ENCODE measurements around the gene AIP. TPM values are rescaled to one million over a fixed set of nuclear protein-coding genes. Genes with fewer than 3 reads are reported as not detected.
A peak's percentile ranks its signal among the peaks of the same experiment; 100 is the strongest.

AIP gene
- 10 to 100 TPM; 72.2 to 95.8 (median 88.1) TPM for total RNA-seq
- polyA plus RNA-seq = 100 to 1,000 TPM; 135 to 146 (median 141) TPM
- long read RNA-seq, donor 1, transcript AIP-201 (6 exons, 1,221 nt) = major isoform, 26 of 78 reads
- long read RNA-seq, donor 1, partial matches to known transcripts = 52 of 78 reads
- long read RNA-seq, donor 1, other reads (novel, unspliced or antisense) = 0 of 78 reads
- long read RNA-seq, donor 2, transcript AIP-201 (6 exons, 1,221 nt) = major isoform, 28 of 28 reads
- long read RNA-seq, donor 2, partial matches to known transcripts = 0 of 28 reads
- long read RNA-seq, donor 2, other reads (novel, unspliced or antisense) = 0 of 28 reads

DNA sequence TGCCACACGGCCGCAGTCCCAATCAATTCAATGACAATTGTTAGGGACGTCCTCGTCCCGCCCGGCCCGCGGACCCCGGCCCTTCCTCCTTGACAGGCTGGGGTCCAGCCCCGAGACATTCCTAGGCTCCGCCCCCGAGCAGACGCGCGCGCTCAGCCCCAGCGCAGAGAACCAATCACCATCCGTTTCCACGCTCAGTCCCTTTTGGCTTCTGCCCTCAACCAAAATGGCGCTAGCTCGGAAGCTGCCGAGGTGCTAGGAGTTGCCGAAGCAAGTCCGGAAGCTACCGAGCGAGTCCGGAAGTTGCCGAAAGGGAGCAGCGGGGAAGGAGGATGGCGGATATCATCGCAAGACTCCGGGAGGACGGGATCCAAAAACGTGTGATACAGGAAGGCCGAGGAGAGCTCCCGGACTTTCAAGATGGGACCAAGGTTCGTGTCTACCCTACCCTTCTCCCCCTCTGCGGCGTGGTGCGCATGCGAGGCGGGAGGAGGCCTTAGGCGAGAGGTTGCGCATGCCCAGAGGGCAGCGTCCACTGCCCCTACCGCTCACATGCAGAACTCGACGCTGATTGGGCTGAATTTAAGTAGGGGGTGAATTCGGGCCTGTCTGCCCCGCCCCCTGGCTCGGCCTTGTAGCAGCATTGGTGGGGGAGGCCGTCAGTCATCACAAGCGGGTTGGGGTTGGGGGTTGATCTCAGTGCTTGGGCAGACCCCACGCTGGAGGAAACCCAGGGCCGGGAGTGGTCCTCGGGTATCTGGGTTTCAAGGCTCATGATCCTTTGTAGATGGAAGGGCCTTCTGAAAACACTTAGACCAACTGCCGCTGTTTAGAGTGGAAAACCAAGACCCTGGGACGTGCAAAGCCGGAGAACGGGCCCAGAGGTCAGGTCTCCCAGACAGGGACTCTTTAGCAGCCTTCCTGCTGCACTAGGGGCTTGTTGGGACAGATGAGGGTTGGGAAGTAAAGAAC, at the start of gene AIP:
Gene AIP (plus strand): TSS at position 200 of the 972 bp plus-strand sequence. CDS start 133 bp downstream, at position 333.
- Histone ChIP-seq H3K9me3 (no peaks in the 10 kb centered on the region), H3K36me3 (peaks cover 0 to 17% (median 13%) of the 10 kb centered on the region in 6 donors), H3K4me3 (peak within 1 kb of the TSS; percentile 49 to 81 (median 53)), H3K4me1 (peaks cover 31 to 61% (median 52%) of the 10 kb centered on the region in 6 donors), H3K27me3 (replicated peaks in 1 of 7) (no peaks in the 10 kb centered on the region), H3K27ac (peak within 1 kb of the TSS; percentile 91 to 97 (median 92))
- WGBS, 5 donors = 8 to 10% (median 10%) methylated on average over 56 to 60 of the region's 60 CpGs
- peak; percentile 98 for DNase-seq
- intact Hi-C loops (cut with DNase I; ENCODE audit: low total_unique reads) = no loop called here
- peak in 2 of 3 donors; percentile 18 to 57 for TF ChIP-seq POLR2A (IDR thresholded peaks at IDR 0.05)
- peak; percentile 92 to 97 (median 94) for TF ChIP-seq POLR2AphosphoS5 (IDR thresholded peaks at IDR 0.05)
- peak in 7 of 11 experiments; percentile 27 to 53 (median 45) for TF ChIP-seq CTCF (IDR thresholded peaks at IDR 0.05 in 8 of 11, conservative IDR thresholded peaks at IDR 0.05 in 3 of 11)

DNA sequence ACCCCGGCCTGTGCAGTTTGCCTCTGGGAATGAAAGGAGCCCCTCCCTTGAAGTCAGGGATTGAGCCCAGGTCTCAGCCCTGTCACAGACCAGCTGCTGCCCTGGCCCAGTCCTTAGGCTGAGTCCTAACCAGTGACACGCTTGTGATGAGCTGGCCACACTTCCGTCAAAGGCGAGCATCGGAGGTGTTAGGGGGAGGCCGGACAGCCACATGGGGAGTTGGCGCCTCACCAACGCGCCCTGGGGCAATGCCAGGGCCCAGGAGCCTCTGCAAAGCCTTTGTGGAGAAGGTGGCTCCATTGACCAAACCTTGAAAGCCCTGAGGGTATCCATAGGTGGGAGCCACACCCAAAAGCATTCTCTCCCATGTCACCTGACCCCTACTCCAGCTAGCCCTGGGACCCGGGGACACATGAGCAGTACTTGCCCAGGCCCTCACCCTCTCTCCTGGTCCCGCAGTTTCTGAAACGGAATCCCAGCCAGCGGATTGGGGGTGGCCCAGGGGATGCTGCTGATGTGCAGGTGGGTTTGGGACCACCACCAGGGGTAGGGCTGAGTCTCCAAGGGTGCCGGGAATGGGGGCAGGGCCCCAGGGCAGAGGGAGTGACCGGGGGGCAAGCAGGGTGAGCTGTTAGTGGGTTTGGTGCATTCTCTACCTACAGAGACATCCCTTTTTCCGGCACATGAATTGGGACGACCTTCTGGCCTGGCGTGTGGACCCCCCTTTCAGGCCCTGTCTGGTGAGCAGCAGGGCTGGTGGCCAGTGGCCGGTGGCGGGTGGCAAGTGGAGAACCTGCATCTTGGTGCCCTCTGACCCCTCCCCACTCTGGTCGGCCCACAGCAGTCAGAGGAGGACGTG, 49.1 kb upstream of the AIP start:
- DNase-seq = peak; percentile 80

DNA sequence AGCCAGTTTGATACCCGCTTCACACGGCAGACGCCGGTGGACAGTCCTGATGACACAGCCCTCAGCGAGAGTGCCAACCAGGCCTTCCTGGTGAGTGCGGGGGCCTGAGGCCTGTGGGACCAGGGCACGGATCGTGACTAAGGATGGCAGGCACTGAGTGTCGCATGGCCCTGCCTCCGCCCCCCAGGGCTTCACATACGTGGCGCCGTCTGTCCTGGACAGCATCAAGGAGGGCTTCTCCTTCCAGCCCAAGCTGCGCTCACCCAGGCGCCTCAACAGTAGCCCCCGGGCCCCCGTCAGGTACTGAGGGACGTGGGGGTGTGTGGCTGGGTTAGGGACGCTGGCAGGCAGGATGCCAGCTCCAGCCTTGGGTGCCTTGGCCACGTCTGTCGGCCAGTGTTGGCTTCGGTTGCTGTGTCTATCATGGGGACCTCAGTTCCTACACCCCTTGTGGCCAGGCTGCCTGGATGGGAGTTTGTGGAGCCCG, 48.4 kb upstream of the AIP start:
- peaks cover 6 to 99% (median 55%) of the 10 kb centered on the region in 6 donors for H3K36me3 ChIP-seq
- TF ChIP-seq POLR2AphosphoS5 (IDR thresholded peaks at IDR 0.05) (peak; percentile 77 to 84 (median 79)), CTCF (IDR thresholded peaks at IDR 0.05 in 8 of 11, conservative IDR thresholded peaks at IDR 0.05 in 3 of 11) (no peak), POLR2A (IDR thresholded peaks at IDR 0.05) (no peak)
- intact Hi-C loops (cut with DNase I; ENCODE audit: low total_unique reads) = no loop called here
- H3K9me3 ChIP-seq = no peaks in the 10 kb centered on the region
- H3K4me3 ChIP-seq = peak overlapping the region in 6 of 8 donors; percentile 67 to 95 (median 76)
- H3K4me1 ChIP-seq = peaks cover 26 to 100% (median 83%) of the 10 kb centered on the region in 6 donors
- peak overlapping the region in 7 of 8 donors; percentile 28 to 97 (median 87) for H3K27ac ChIP-seq
- no peaks in the 10 kb centered on the region for H3K27me3 ChIP-seq (replicated peaks in 1 of 7)
- 57 to 75% (median 70%) methylated on average over 20 to 23 of the region's 23 CpGs; no CpG with 5 or more reads in 1 of the 5 donors for WGBS, 5 donors
- DNase-seq = peak; percentile 86

More for the DNA sequence above, 49.1 kb upstream of the AIP start:
- peaks cover 28 to 100% (median 83%) of the 10 kb centered on the region in 6 donors for H3K4me1 ChIP-seq
- peak overlapping the region in 1 of 8 donors; percentile 95 for H3K4me3 ChIP-seq
- H3K27ac ChIP-seq = peak overlapping the region in 7 of 8 donors; percentile 28 to 97 (median 87)
- WGBS, 5 donors = 64 to 81% (median 78%) methylated on average over 19 to 22 of the region's 22 CpGs
- intact Hi-C loops (cut with DNase I; ENCODE audit: low total_unique reads) = no loop called here
- TF ChIP-seq POLR2AphosphoS5 (IDR thresholded peaks at IDR 0.05) (peak; percentile 17 to 55 (median 45)), CTCF (IDR thresholded peaks at IDR 0.05 in 8 of 11, conservative IDR thresholded peaks at IDR 0.05 in 3 of 11) (no peak), POLR2A (IDR thresholded peaks at IDR 0.05) (no peak)
- peaks cover 6 to 96% (median 56%) of the 10 kb centered on the region in 6 donors for H3K36me3 ChIP-seq
- no peaks in the 10 kb centered on the region for H3K9me3 ChIP-seq
- H3K27me3 ChIP-seq (replicated peaks in 1 of 7) = no peaks in the 10 kb centered on the region

All from spleen (tissue), 13 donors.